Prostate gland (tissue), 2 donors: Measurements from ENCODE around the gene IFNL2. TPM values are rescaled to one million over a fixed set of nuclear protein-coding genes. Genes with fewer than 3 reads are reported as not detected.

Experiments used
- DNase-seq: peaks from one replicate; pipeline ENCODE4 v3.0.0-alpha.2; 2019; ENCODE audit warnings: low spot score
- H3K27ac ChIP-seq, 2 donors: fragments of 200-600 bp; sonication (generic); 2 replicates each; pipeline ENCODE4 v1.5.1; 2017 to 2019
- H3K27me3 ChIP-seq: fragments of 200-600 bp; sonication (generic); replicated peaks from 2 replicates; pipeline ENCODE4 v1.5.1; 2019; ENCODE audit not compliant: insufficient read depth
- H3K36me3 ChIP-seq, 2 donors: fragments of 200-600 bp; sonication (generic); 1 replicate in 1 of 2; 2 replicates in 1 of 2; pipeline versions ENCODE4 v1.5.1 to v1.8.1; 2017 to 2019
- H3K4me1 ChIP-seq: fragments of 200-600 bp; sonication (generic); replicated peaks from 2 replicates; pipeline ENCODE4 v1.5.1; 2019
- H3K4me3 ChIP-seq, 2 donors: fragments of 200-600 bp; sonication (generic); 2 replicates each; pipeline ENCODE4 v1.5.1; 2017 to 2019
- H3K9me3 ChIP-seq: fragments of 200-600 bp; sonication (generic); 2 replicates; pipeline ENCODE4 v1.5.1; 2017
- POLR2A ChIP-seq: fragments of 450-650 bp; IDR thresholded peaks from one replicate; pipeline ENCODE4 v1.6.1; 2016; ENCODE audit warnings: antibody characterized with exemption, mild to moderate bottlenecking
- POLR2AphosphoS5 ChIP-seq: sonication (generic); formaldehyde crosslinking; IDR thresholded peaks from one replicate; pipeline ENCODE4 v1.6.1; 2017; ENCODE audit warnings: antibody characterized with exemption
- whole genome bisulfite sequencing: methylation state at CpG from one replicate; pipeline ENCODE4 v1.1.5; 2018; 5-methylcytosine and 5-hydroxymethylcytosine counted together
- intact Hi-C: fragments of 100-400 bp; cut with DNase I; formaldehyde crosslinking; loops from one replicate; pipeline ENCODE4 v1.14.2; 2022
- total RNA-seq, 2 donors: library from RNA; depleted of rRNA; stranded (reverse); fragments of >200 nt; gene quantifications; one replicate each; pipeline ENCODE4 v1.1.0, GENCODE V29; 2016
- TF ChIP-seq, protein P1 (sequence below), 4 experiments: fragments of 200-600 bp in 2 of 4; fragments of 450-650 bp in 2 of 4; sonication (generic) in 2 of 4; IDR thresholded peaks; 1 replicate in 3 of 4; 2 replicates in 1 of 4; pipeline ENCODE4 v1.5.1; 2016 to 2019; ENCODE audit warnings: antibody characterized with exemption in 4 of 4, mild to moderate bottlenecking in 2 of 4, moderate library complexity in 2 of 4

Gene IFNL2
- total RNA-seq, 2 donors from 2014 or later, result not detected

DNA sequence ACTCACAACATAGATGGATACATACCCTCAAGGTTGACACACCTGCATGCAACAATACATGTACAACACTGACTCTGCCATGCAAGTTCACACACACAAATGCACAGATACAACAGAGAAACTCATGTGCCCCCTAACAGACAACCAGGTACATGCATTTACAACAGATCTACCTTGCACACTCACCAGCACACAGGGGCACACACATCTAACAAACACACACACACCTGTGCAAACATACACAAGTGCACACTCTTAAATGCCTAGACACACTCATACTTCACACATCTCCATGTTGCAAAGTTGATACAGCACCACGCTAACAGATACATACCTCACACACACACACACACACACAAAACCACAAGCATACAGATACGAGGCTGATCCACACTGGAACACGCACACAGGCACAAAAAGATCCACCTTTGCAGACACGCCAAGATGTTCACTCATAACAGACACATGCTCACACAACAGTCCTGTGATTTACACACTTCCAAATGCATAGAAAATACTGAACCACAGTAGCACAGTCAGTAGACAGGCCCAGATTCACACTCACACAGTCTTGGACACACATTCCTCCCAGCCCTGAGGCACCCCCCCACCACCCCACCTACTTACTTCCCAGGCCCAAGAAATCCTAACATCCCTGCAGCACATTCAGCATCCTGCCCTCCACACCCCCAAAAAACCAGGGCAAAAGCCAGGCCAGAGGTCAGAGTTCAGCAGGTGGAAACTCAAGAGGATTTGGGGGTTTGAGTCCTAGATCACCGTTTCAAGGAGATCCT is 51.1 kb downstream of the IFNL2 start:
- Histone ChIP-seq H3K27ac (no peak overlapping the region), H3K27me3 (no peaks in the 10 kb centered on the region), H3K4me3 (no peak overlapping the region), H3K36me3 (peaks cover 0 to 3% of the 10 kb centered on the region in 2 donors), H3K9me3 (no peaks in the 10 kb centered on the region), H3K4me1 (no peaks in the 10 kb centered on the region)
- TF ChIP-seq POLR2A (no peak), POLR2AphosphoS5 (no peak)
- TF ChIP-seq, protein P1, sequence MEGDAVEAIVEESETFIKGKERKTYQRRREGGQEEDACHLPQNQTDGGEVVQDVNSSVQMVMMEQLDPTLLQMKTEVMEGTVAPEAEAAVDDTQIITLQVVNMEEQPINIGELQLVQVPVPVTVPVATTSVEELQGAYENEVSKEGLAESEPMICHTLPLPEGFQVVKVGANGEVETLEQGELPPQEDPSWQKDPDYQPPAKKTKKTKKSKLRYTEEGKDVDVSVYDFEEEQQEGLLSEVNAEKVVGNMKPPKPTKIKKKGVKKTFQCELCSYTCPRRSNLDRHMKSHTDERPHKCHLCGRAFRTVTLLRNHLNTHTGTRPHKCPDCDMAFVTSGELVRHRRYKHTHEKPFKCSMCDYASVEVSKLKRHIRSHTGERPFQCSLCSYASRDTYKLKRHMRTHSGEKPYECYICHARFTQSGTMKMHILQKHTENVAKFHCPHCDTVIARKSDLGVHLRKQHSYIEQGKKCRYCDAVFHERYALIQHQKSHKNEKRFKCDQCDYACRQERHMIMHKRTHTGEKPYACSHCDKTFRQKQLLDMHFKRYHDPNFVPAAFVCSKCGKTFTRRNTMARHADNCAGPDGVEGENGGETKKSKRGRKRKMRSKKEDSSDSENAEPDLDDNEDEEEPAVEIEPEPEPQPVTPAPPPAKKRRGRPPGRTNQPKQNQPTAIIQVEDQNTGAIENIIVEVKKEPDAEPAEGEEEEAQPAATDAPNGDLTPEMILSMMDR (IDR thresholded peaks at IDR 0.05), result no peak
- intact Hi-C loops, result no loop called here
- 88% methylated on average over 5 of the region's 5 CpGs for WGBS
- DNase-seq, result no peak

Other genes with a start within 250 kb of the IFNL2 start
- gene FBXO27, start 235.8 kb upstream of the IFNL2 start, total RNA-seq, result 10 to 100 TPM; 15.9 to 26.4 TPM
- under 1 TPM in 1 of 2 donors, not detected in 1; 0.80 TPM for gene ACP7, start 184.0 kb upstream of the IFNL2 start, total RNA-seq
- gene PAK4, start 142.6 kb upstream of the IFNL2 start, total RNA-seq, result 100 to 1,000 TPM; 111 to 123 TPM
- 1 to 10 TPM; 1.4 to 2.7 TPM for gene NCCRP1, start 71.4 kb upstream of the IFNL2 start, total RNA-seq
- 100 to 1,000 TPM in 1 of 2 donors, not detected in 1; 165 TPM for gene SYCN, start 64.1 kb upstream of the IFNL2 start, total RNA-seq
- not detected for gene IFNL3, start 23.4 kb upstream of the IFNL2 start, total RNA-seq
- gene IFNL4, start 19.5 kb upstream of the IFNL2 start, total RNA-seq, result not detected
- gene IFNL1, start 28.0 kb downstream of the IFNL2 start, total RNA-seq, result not detected
- 1 to 10 TPM; 4.2 to 5.6 TPM for gene LRFN1, start 52.5 kb downstream of the IFNL2 start, total RNA-seq
- 10 to 100 TPM in 1 of 2 donors, 1 to 10 TPM in 1; 1.5 to 10.2 TPM for gene GMFG, start 67.6 kb downstream of the IFNL2 start, total RNA-seq
- gene SAMD4B, start 74.0 kb downstream of the IFNL2 start, total RNA-seq, result 100 to 1,000 TPM; 133 to 227 TPM
- gene PAF1, start 122.7 kb downstream of the IFNL2 start, total RNA-seq, result 10 to 100 TPM; 47.5 to 63.6 TPM
- gene MED29, start 123.0 kb downstream of the IFNL2 start, total RNA-seq, result 10 to 100 TPM; 50.2 to 56.4 TPM
- 100 to 1,000 TPM in 1 of 2 donors, 10 to 100 TPM in 1; 96.5 to 170 TPM for gene ZFP36, start 138.5 kb downstream of the IFNL2 start, total RNA-seq
- 10 to 100 TPM; 14.4 to 21.1 TPM for gene PLEKHG2, start 144.3 kb downstream of the IFNL2 start, total RNA-seq
- gene RPS16, start 167.6 kb downstream of the IFNL2 start, total RNA-seq, result 1,000 to 10,000 TPM; 1,162 to 1,716 TPM
- gene SUPT5H, start 177.2 kb downstream of the IFNL2 start, total RNA-seq, result 100 to 1,000 TPM in 1 of 2 donors, 10 to 100 TPM in 1; 79.8 to 246 TPM
- 10 to 100 TPM; 54.1 to 75.5 TPM for gene TIMM50, start 212.4 kb downstream of the IFNL2 start, total RNA-seq
- gene DLL3, start 230.6 kb downstream of the IFNL2 start, total RNA-seq, result 1 to 10 TPM in 1 of 2 donors, not detected in 1; 6.3 TPM
- gene SELENOV, start 246.7 kb downstream of the IFNL2 start, total RNA-seq, result not detected